HCEC 1CT (cell line): Measurements from ENCODE around the gene KHK.
"Not testable (repeated sequence)": the region's sequence is repeated elsewhere in the genome, so short reads cannot be mapped to it uniquely, and the experiment has no call there.

Experiments used
- DNase-seq: peaks from one replicate; pipeline ENCODE4 v3.0.0-alpha.2; 2017

The KHK gene

GRCh38 chr2:27060323-27060722 is 26.2 kb upstream of the KHK start:
- no peak for DNase-seq

DNA sequence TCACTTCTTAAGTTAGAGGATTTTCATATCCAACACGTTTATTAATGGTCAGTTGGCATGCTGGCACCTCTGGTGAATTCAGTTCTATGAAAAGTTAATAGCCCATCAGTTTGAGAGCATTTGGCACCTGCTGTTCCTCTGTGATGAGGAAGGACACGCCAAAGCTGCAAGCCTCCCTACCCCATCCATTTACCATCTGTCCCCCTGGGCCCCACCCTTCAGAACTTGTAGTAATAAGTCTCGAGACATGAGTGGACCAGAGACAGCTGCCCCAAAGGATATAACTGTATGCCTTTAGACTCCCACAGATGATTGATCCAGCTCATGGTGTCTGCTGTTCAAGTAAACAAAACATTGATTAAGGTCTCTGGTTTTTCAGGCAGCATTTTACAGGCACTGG is 21.4 kb upstream of the KHK start:
- no peak for DNase-seq

- DNase-seq, result no peak
Observed at GRCh38 chr2:27067385-27067784, 19.2 kb upstream of the KHK start.

DNA sequence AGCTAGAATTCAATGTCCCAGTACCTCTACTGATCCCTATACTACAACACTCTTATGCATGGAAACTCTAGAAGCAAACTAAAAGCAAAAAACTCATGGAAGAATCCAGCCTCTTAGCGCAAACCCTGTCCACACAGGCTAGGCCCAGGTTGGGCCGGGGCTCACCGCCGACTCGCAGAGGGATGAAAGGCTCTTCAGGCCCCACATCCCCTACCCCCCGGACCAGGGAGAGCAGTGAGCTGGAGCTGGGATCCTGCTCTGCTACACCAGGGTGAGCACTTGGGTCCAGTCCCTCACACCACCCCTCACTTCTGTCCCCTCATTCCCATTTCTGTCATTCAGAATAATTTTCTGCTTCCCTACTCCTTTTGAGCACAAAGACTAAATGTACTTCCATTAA is 17.1 kb upstream of the KHK start:
- no peak for DNase-seq

- no peak for DNase-seq
Observed at GRCh38 chr2:27069961-27070618, 16.5 kb upstream of the KHK start.

GRCh38 chr2:27070653-27071276 is 15.8 kb upstream of the KHK start:
- no peak for DNase-seq

GRCh38 chr2:27071277-27071989 is 15.1 kb upstream of the KHK start, which contains the start of gene OST4:
Gene OST4 (minus strand): TSS chr2:27071654.
- DNase-seq, result peak; percentile 92

GRCh38 chr2:27071990-27072830 is 14.4 kb upstream of the KHK start:
- peak; percentile 32 for DNase-seq

- DNase-seq, result peak; percentile 28
Observed at GRCh38 chr2:27072920-27073319, 13.7 kb upstream of the KHK start.

DNA sequence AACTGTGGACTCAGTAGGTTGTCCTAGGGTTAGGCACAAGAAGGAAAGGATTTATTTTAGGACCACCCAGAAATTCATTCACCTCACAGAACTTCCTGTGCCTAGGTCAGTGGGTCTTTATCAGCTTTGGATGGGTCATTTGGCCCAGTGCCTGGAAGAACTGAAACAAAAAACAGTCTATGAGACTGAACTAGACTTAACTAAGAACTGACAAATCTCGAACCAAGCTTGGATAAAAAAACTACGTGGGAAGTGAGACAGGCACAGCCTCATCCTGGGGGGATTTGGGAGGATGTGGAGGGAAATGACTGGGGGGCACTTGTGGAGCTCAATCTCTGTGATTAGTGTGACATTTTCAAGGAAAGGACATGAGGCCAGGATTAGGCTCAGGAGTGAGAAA is 12.8 kb upstream of the KHK start:
- DNase-seq, result no peak

DNA sequence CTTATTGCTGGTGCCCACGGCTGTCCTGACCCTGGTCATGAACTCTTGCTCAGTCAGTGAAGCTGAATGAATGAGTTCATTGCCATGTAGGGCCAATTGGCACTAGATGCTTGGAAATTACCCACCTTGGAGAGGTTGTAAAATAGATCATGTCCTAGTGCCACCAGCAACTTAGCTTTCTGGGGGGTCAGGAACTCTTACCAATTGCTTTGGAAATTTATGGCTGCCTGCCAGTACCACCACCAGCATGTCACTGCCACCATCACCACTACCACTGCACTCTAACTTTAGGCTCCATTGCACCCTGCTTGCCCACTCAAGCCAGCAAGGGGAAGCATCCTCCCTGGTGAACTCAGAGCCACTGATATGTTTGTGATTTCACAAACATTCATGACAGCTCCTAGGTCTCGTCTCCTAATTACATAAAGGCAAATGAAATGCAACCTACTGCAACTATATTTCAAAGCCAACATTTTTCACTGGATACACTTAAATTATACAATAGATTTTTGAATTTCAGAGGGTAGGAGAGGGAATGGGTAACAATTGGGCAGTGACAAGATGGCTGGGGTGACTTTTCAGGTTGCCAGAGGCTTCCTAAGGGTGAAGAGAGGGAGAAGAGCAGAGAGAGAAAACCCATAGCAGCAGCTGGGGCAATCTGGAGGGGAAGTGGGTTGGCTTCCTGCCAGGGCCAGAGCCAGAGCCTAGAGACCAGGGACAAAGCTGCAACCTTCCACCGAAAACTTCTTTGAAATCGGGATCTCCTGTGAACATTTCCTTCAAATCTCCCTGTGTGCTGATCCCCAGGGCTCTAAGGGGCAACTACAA is 11.6 kb upstream of the KHK start:
- DNase-seq, result no peak

GRCh38 chr2:27075566-27075871 is 11.1 kb upstream of the KHK start:
- DNase-seq, result not testable (repeated sequence)

DNA sequence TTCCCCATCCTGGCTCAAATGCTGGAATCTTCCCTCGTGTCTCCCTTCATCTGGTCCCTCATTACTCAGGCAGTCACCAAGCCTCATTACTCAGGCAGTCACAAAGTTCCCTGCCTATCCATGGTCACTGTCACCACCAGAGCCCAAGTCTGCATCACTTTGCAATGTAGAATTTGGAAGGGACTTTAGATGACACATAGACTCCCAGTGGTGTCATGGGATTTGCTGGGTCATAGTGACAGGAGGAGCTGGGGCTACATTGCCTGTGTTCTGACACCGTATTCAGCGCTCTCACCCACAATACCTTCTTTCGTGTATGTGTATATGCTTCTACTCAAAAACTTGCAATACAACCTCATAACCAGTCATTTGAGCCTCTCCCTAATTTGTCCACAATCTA is 10.2 kb upstream of the KHK start:
- DNase-seq, result no peak

DNA sequence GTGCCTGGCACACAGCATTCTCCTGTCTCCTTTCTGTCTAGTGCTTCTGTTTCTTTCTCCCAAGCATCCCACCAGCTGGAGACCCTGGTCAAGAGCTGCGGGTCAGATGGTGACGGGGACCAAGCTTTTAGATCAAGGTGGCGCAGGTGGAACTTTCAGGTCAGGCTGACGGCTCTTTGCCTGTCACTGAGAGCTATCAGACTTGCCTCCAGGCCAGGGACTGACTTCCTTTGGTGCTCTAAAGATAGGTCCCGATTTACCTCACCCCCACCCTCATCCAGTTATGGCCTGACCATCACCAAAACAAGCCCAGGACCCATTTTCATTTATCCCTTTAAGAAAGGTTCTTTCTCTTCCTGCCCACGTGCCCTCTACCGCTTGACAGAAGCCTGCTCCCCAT is 9.3 kb upstream of the KHK start:
- no peak for DNase-seq

DNA sequence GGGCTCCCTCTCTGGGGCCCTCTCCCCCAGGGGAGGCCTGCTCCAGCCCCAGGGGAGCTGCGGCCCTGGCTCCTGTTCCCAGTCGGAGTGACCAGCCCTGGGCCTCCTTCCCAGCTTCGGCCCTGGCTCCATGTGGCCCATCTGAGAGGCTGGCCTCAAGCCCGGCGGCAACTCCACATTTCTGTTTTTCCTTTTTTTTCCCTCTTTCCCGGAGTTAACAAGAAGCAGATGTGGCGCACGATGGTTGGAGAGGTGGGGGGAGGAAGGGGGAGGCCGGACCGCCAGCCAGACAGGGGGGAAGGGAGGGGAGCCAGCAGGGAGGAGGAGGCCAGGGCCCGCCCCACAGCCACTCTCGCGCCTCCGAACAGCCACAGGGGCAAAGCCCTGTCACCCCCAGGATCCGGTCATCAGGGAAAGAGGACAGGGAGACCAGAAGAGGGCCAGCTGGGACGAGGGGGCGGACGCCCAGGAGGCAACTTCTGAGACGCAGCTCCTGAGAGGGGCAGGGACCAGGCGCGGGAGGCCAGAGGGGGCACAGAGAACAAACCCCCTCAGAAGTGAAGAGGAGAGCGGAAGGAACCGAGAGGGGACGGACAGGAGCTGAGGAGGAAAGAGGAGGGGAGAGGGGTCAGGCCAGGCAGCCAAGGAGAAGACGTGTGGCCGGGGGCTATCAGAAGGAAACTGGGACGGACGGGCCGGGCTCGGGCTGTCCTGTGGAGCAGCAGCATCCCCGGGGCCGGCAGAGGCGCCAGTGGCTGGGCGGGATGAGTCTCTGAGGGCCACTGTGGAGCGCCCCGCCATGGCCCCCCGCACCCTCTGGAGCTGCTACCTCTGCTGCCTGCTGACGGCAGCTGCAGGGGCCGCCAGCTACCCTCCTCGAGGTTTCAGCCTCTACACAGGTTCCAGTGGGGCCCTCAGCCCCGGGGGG is 8.0 kb upstream of the KHK start, which contains the start of gene EMILIN1:
Gene EMILIN1 (plus strand): TSS at position 349 of the 928 bp plus-strand sequence. CDS start 451 bp downstream, at position 800.
- DNase-seq, result peak; percentile 93

GRCh38 chr2:27079233-27080139 is 7.1 kb upstream of the KHK start:
- DNase-seq, result no peak

DNA sequence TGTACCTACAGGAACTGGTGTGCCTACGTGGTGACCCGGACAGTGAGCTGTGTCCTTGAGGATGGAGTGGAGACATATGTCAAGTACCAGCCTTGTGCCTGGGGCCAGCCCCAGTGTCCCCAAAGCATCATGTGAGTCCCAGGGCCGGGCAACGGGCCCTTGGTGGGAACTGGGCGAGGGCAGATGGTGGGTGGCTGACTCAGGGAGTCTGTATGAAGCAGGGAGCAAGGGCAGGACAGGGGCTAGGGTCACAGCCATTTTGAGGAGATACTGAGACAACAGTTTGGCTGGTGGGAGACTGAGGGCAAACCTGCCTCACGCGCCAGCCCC is 6.5 kb upstream of the KHK start:
- DNase-seq, result no peak

GRCh38 chr2:27080603-27080936 is 6.0 kb upstream of the KHK start:
- DNase-seq, result no peak

- no peak for DNase-seq
Observed at GRCh38 chr2:27081984-27082772, 4.4 kb upstream of the KHK start.
